Osteocyte (in vitro differentiated cells): Measurements from ENCODE around the gene THAP7. TPM values are rescaled to one million over a fixed set of nuclear protein-coding genes. Genes with fewer than 3 reads are reported as not detected.
A peak's percentile ranks its signal among the peaks of the same experiment; 100 is the strongest.
"Not testable (repeated sequence)": the region's sequence is repeated elsewhere in the genome, so short reads cannot be mapped to it uniquely, and the experiment has no call there.

ENCODE experiments used
- DNase-seq: peaks from one replicate; pipeline ENCODE4 v3.0.0; 2021; ENCODE audit warnings: mixed read lengths; ENCODE audit not compliant: unreplicated experiment; ENCODE audit errors: extremely low spot score
- H3K27ac Mint-ChIP-seq: one replicate; pipeline ENCODE4 v1.8.0; 2021; ENCODE audit warnings: mild to moderate bottlenecking, mixed read lengths; ENCODE audit not compliant: unreplicated experiment
- H3K27me3 Mint-ChIP-seq: one replicate; pipeline ENCODE4 v1.8.0; 2021; ENCODE audit warnings: mixed read lengths; ENCODE audit not compliant: unreplicated experiment
- H3K36me3 Mint-ChIP-seq: one replicate; pipeline ENCODE4 v1.8.0; 2021; ENCODE audit warnings: mixed read lengths; ENCODE audit not compliant: unreplicated experiment
- H3K4me1 Mint-ChIP-seq: one replicate; pipeline ENCODE4 v1.8.0; 2021; ENCODE audit warnings: mixed read lengths; ENCODE audit not compliant: unreplicated experiment
- H3K4me3 Mint-ChIP-seq: one replicate; pipeline ENCODE4 v1.8.0; 2021; ENCODE audit warnings: mild to moderate bottlenecking, moderate library complexity, mixed read lengths; ENCODE audit not compliant: unreplicated experiment
- H3K9me3 Mint-ChIP-seq: one replicate; pipeline ENCODE4 v1.8.0; 2021; ENCODE audit warnings: mixed read lengths; ENCODE audit not compliant: unreplicated experiment
- CTCF ChIP-seq: fragments of 200-600 bp; sonication (generic); IDR thresholded peaks from 2 replicates; pipeline ENCODE4 v1.5.0; 2021; ENCODE audit warnings: antibody characterized with exemption, mild to moderate bottlenecking, moderate library complexity
- total RNA-seq: library from RNA; stranded (reverse); gene quantifications from 2 replicates; pipeline ENCODE4 v1.2.1, GENCODE V29; 2021

Gene THAP7
- total RNA-seq, 1 donor from 2014 or later, result 27.0 TPM

GRCh38 chr22:20975541-20976290, 26.2 kb downstream of the THAP7 start:
- Mint-ChIP-seq H3K4me3 (no peak overlapping the region), H3K4me1 (peaks cover 30% of the 10 kb centered on the region), H3K9me3 (peaks cover 7% of the 10 kb centered on the region), H3K27me3 (no peaks in the 10 kb centered on the region), H3K27ac (no peak overlapping the region), H3K36me3 (no peaks in the 10 kb centered on the region)
- TF ChIP-seq CTCF, result no peak
- DNase-seq, result no peak

GRCh38 chr22:20974336-20974955, 27.5 kb downstream of the THAP7 start:
- no peak for DNase-seq
- H3K36me3 Mint-ChIP-seq, result no peaks in the 10 kb centered on the region
- no peak overlapping the region for H3K4me3 Mint-ChIP-seq
- no peak overlapping the region for H3K27ac Mint-ChIP-seq
- H3K27me3 Mint-ChIP-seq, result no peaks in the 10 kb centered on the region
- TF ChIP-seq CTCF, result no peak
- peaks cover 7% of the 10 kb centered on the region for H3K9me3 Mint-ChIP-seq
- H3K4me1 Mint-ChIP-seq, result peaks cover 26% of the 10 kb centered on the region

- Mint-ChIP-seq H3K4me1 (peaks cover 22% of the 10 kb centered on the region), H3K27me3 (no peaks in the 10 kb centered on the region), H3K9me3 (peaks cover 3% of the 10 kb centered on the region), H3K27ac (no peak overlapping the region), H3K36me3 (no peaks in the 10 kb centered on the region), H3K4me3 (no peak overlapping the region)
- DNase-seq, result no peak
- no peak for TF ChIP-seq CTCF
Observed at GRCh38 chr22:20973634-20974286, 28.2 kb downstream of the THAP7 start.

GRCh38 chr22:20972933-20973577, 28.9 kb downstream of the THAP7 start:
- no peaks in the 10 kb centered on the region for H3K9me3 Mint-ChIP-seq
- no peaks in the 10 kb centered on the region for H3K36me3 Mint-ChIP-seq
- H3K27me3 Mint-ChIP-seq, result no peaks in the 10 kb centered on the region
- peaks cover 22% of the 10 kb centered on the region for H3K4me1 Mint-ChIP-seq
- no peak for TF ChIP-seq CTCF
- DNase-seq, result no peak
- H3K4me3 Mint-ChIP-seq, result no peak overlapping the region
- no peak overlapping the region for H3K27ac Mint-ChIP-seq

GRCh38 chr22:20972014-20972694, 29.8 kb downstream of the THAP7 start:
- Mint-ChIP-seq H3K27ac (peak overlapping the region; percentile 14), H3K4me1 (peaks cover 22% of the 10 kb centered on the region)
- not testable (repeated sequence) for H3K36me3 Mint-ChIP-seq, H3K9me3 Mint-ChIP-seq, H3K27me3 Mint-ChIP-seq, DNase-seq, H3K4me3 Mint-ChIP-seq
